H9 (cell line): ENCODE measurements around the gene E4F1. TPM values are rescaled to one million over a fixed set of nuclear protein-coding genes. Genes with fewer than 3 reads are reported as not detected.

Source experiments
- DNase-seq: peaks from one replicate; pipeline ENCODE4 v3.0.0-alpha.2; 2017
- H2AFZ ChIP-seq: one replicate; pipeline ENCODE4 v1.6.1; 2013; ENCODE audit warnings: mild to moderate bottlenecking, low read length, control low read depth, moderate library complexity
- H2AK5ac ChIP-seq: 2 replicates; pipeline ENCODE4 v1.6.1; 2013; ENCODE audit warnings: low read length, control low read depth, mixed read lengths; ENCODE audit not compliant: insufficient read length
- H2BK120ac ChIP-seq: one replicate; pipeline ENCODE4 v1.6.1; 2013; ENCODE audit warnings: low read depth, mild to moderate bottlenecking, low read length, control low read depth, inconsistent platforms; ENCODE audit not compliant: poor library complexity, severe bottlenecking
- H2BK12ac ChIP-seq: 2 replicates; pipeline ENCODE4 v1.6.1; 2013; ENCODE audit warnings: low read length, control low read depth, mixed read lengths, low read depth; ENCODE audit not compliant: insufficient read length
- H2BK15ac ChIP-seq: 2 replicates; pipeline ENCODE4 v1.6.1; 2013; ENCODE audit warnings: low read depth, low read length, control low read depth
- H2BK20ac ChIP-seq: one replicate; pipeline ENCODE4 v1.6.1; 2013; ENCODE audit warnings: low read depth, mild to moderate bottlenecking, low read length, control low read depth, inconsistent platforms; ENCODE audit not compliant: poor library complexity, severe bottlenecking
- H2BK5ac ChIP-seq: 2 replicates; pipeline ENCODE4 v1.6.1; 2013; ENCODE audit warnings: low read length, control low read depth, mixed read lengths; ENCODE audit not compliant: insufficient read length
- H3K14ac ChIP-seq: 2 replicates; pipeline ENCODE4 v1.6.1; 2013; ENCODE audit warnings: low read length, control low read depth; ENCODE audit not compliant: insufficient read depth
- H3K18ac ChIP-seq: 2 replicates; pipeline ENCODE4 v1.6.1; 2013; ENCODE audit warnings: low read depth, mild to moderate bottlenecking, mixed read lengths, low read length, control low read depth; ENCODE audit not compliant: insufficient read length
- H3K23ac ChIP-seq: 2 replicates; pipeline ENCODE4 v1.6.1; 2013; ENCODE audit warnings: low read length, control low read depth, mixed read lengths, low read depth; ENCODE audit not compliant: insufficient read length
- H3K23me2 ChIP-seq: 2 replicates; pipeline ENCODE4 v1.6.1; 2013; ENCODE audit warnings: low read depth, mild to moderate bottlenecking, mixed read lengths, low read length, control low read depth; ENCODE audit not compliant: insufficient read length, poor library complexity, severe bottlenecking
- H3K27ac ChIP-seq: 2 replicates; pipeline ENCODE4 v1.5.1; 2013; ENCODE audit warnings: low read length, control low read depth, mixed read lengths, low read depth; ENCODE audit not compliant: insufficient read length
- H3K27me3 ChIP-seq: 2 replicates; pipeline ENCODE4 v1.6.1; 2013; ENCODE audit warnings: low read length, control low read depth, inconsistent platforms; ENCODE audit not compliant: insufficient read depth
- H3K4ac ChIP-seq: 2 replicates; pipeline ENCODE4 v1.6.1; 2013; ENCODE audit warnings: low read depth, mild to moderate bottlenecking, control low read depth, inconsistent platforms, low read length, moderate library complexity
- H3K4me1 ChIP-seq: 2 replicates; pipeline ENCODE4 v1.6.1; 2013; ENCODE audit warnings: low read length, control low read depth, inconsistent platforms; ENCODE audit not compliant: insufficient read depth
- H3K4me2 ChIP-seq: 2 replicates; pipeline ENCODE4 v1.6.1; 2013; ENCODE audit warnings: low read length, control low read depth, mixed read lengths; ENCODE audit not compliant: insufficient read length, insufficient read depth
- H3K56ac ChIP-seq: 2 replicates; pipeline ENCODE4 v1.6.1; 2013; ENCODE audit warnings: low read depth, mild to moderate bottlenecking, mixed read lengths, low read length, control low read depth; ENCODE audit not compliant: insufficient read length
- H3K79me1 ChIP-seq: 2 replicates; pipeline ENCODE4 v1.6.1; 2013; ENCODE audit warnings: low read depth, mild to moderate bottlenecking, moderate library complexity, low read length, control low read depth, inconsistent platforms; ENCODE audit not compliant: insufficient read depth, poor library complexity, severe bottlenecking
- H3K79me2 ChIP-seq: 2 replicates; pipeline ENCODE4 v1.6.1; 2013; ENCODE audit warnings: low read length, control low read depth, inconsistent platforms; ENCODE audit not compliant: insufficient read depth
- H3K9ac ChIP-seq: 2 replicates; pipeline ENCODE4 v1.6.1; 2013; ENCODE audit warnings: low read length, control low read depth, mixed read lengths; ENCODE audit not compliant: insufficient read length; ENCODE audit errors: extremely low read depth
- H3K9me3 ChIP-seq: one replicate; pipeline ENCODE4 v1.6.1; 2013; ENCODE audit warnings: low read depth, low read length, inconsistent platforms; ENCODE audit not compliant: control insufficient read depth
- H3T11ph ChIP-seq: one replicate; pipeline ENCODE4 v1.6.1; 2013; ENCODE audit warnings: mild to moderate bottlenecking, low read length, control low read depth, inconsistent platforms
- H4K20me1 ChIP-seq: one replicate; pipeline ENCODE4 v1.6.1; 2013; ENCODE audit not compliant: control insufficient read depth, insufficient read length, insufficient read depth
- H4K5ac ChIP-seq: 2 replicates; pipeline ENCODE4 v1.6.1; 2013; ENCODE audit warnings: low read depth, mild to moderate bottlenecking, mixed read lengths, low read length, control low read depth; ENCODE audit not compliant: insufficient read length
- H4K8ac ChIP-seq: replicated peaks from 2 replicates; pipeline ENCODE4 v1.6.1; 2013; ENCODE audit warnings: low read length, control low read depth, mixed read lengths, low read depth; ENCODE audit not compliant: insufficient read length
- H4K91ac ChIP-seq: 2 replicates; pipeline ENCODE4 v1.6.1; 2013; ENCODE audit warnings: low read depth, mild to moderate bottlenecking, moderate library complexity, mixed read lengths, low read length, control low read depth; ENCODE audit not compliant: insufficient read length
- H3K27ac Mint-ChIP-seq, 3 experiments: 2 replicates in 2 of 3; 3 replicates in 1 of 3; pipeline ENCODE4 v1.8.0; 2020 to 2021; ENCODE audit warnings: mixed read lengths in 3 of 3, mild to moderate bottlenecking in 1 of 3, moderate library complexity in 1 of 3
- H3K27me3 Mint-ChIP-seq: 2 replicates; pipeline ENCODE4 v1.8.0; 2021; ENCODE audit warnings: low read depth, mild to moderate bottlenecking, moderate library complexity, mixed read lengths
- H3K36me3 Mint-ChIP-seq, 3 experiments: 2 replicates in 2 of 3; 3 replicates in 1 of 3; pipeline ENCODE4 v1.8.0; 2020 to 2021; ENCODE audit warnings: low read depth in 3 of 3, mixed read lengths in 3 of 3; ENCODE audit not compliant: insufficient read depth in 1 of 3
- H3K4me1 Mint-ChIP-seq, 2 experiments: 2 replicates each; pipeline ENCODE4 v1.8.0; 2020; ENCODE audit warnings: mixed read lengths in 2 of 2
- H3K4me3 Mint-ChIP-seq, 2 experiments: 2 replicates in 1 of 2; 3 replicates in 1 of 2; pipeline ENCODE4 v1.8.0; 2020 to 2021; ENCODE audit warnings: mild to moderate bottlenecking in 2 of 2, mixed read lengths in 2 of 2, moderate library complexity in 1 of 2
- H3K9me3 Mint-ChIP-seq, 2 experiments: 2 replicates in 1 of 2; 3 replicates in 1 of 2; pipeline ENCODE4 v1.8.0; 2020; ENCODE audit warnings: mild to moderate bottlenecking in 2 of 2, mixed read lengths in 2 of 2, moderate library complexity in 1 of 2
- CTCF ChIP-seq: fragments of 200-600 bp; sonication (generic); conservative IDR thresholded peaks from 3 replicates; pipeline ENCODE4 v1.8.0; 2021; ENCODE audit warnings: antibody characterized with exemption, mild to moderate bottlenecking
- WGBS: extraction: QIAGEN DNeasy Blood & Tissue Kit; methylation state at CpG from one replicate; pipeline ENCODE4 v1.1.7; 2013; ENCODE audit warnings: missing lambda C conversion rate, low lambda C conversion rate, mixed read lengths; ENCODE audit not compliant: insufficient read length; ENCODE audit errors: extremely low coverage; 5-methylcytosine and 5-hydroxymethylcytosine counted together
- total RNA-seq: library from RNA; stranded (reverse); gene quantifications from 2 replicates; pipeline ENCODE4 v1.2.1, GENCODE V29; 2021

The E4F1 gene
- total RNA-seq, 1 experiment from 2014 or later: 35.9 TPM

- H3K27me3 Mint-ChIP-seq: peaks cover 4% of the 10 kb centered on the region; the same call in 1 of the 2 replicates
- Histone ChIP-seq H3K9ac (no peak overlapping the region), H3K9me3 (no peaks in the 10 kb centered on the region), H3K18ac (no peak overlapping the region), H2AFZ (no peak overlapping the region), H2AK5ac (no peak overlapping the region), H2BK15ac (no peak overlapping the region), H3K27me3 (no peaks in the 10 kb centered on the region), H2BK20ac (no peak overlapping the region), H4K8ac (no peak overlapping the region), H3K79me2 (no peaks in the 10 kb centered on the region), H3K27ac (no peak overlapping the region), H4K20me1 (no peaks in the 10 kb centered on the region), H2BK5ac (no peak overlapping the region), H3K4me1 (no peaks in the 10 kb centered on the region), H2BK12ac (no peak overlapping the region), H3K79me1 (no peaks in the 10 kb centered on the region), H3K4me2 (no peak overlapping the region), H3K23ac (no peak overlapping the region), H2BK120ac (no peak overlapping the region), H3T11ph (no peak overlapping the region), H3K56ac (no peak overlapping the region), H3K14ac (no peak overlapping the region), H3K4ac (no peak overlapping the region), H4K91ac (no peak overlapping the region), H3K23me2 (no peaks in the 10 kb centered on the region), H4K5ac (no peak overlapping the region)
- no peak for TF ChIP-seq CTCF
- no peak overlapping the region for H3K27ac Mint-ChIP-seq
- H3K4me1 Mint-ChIP-seq: peaks cover 0 to 3% of the 10 kb centered on the region in 2 experiments; a peak in 1 of 4 replicates
- no peak overlapping the region for H3K4me3 Mint-ChIP-seq
- no CpG with 5 or more reads among the region's 11 CpGs for WGBS
- DNase-seq: no peak
- no peaks in the 10 kb centered on the region; a peak in 1 of 5 replicates for H3K9me3 Mint-ChIP-seq
- H3K36me3 Mint-ChIP-seq: peaks cover 15 to 61% (median 40%) of the 10 kb centered on the region in 3 experiments; a peak in 6 of 7 replicates
These were observed 19.2 kb downstream of the E4F1 start for GRCh38 chr16:2242598-2242997.
